Uterus (tissue), 4 donors: ENCODE results near the gene ARHGEF19. TPM values are rescaled to one million over a fixed set of nuclear protein-coding genes. Genes with fewer than 3 reads are reported as not detected.
"Not testable (repeated sequence)": the region's sequence is repeated elsewhere in the genome, so short reads cannot be mapped to it uniquely, and the experiment has no call there.

Experiments used
- DNase-seq, 2 donors: peaks; one replicate each; pipeline ENCODE4 v3.0.0-alpha.2; 2019 to 2020
- H3K27ac ChIP-seq, 2 donors: fragments of 200-600 bp; sonication (generic); 1 replicate in 1 of 2; 2 replicates in 1 of 2; pipeline ENCODE4 v1.5.1; 2016 to 2018
- H3K27me3 ChIP-seq, 2 donors: fragments of 200-600 bp; sonication (generic); one replicate each; pipeline ENCODE4 v1.5.1; 2018 to 2019; ENCODE audit warnings: control low read depth in 1 of 2
- H3K36me3 ChIP-seq, 2 donors: fragments of 200-600 bp; sonication (generic); one replicate each; pipeline ENCODE4 v1.5.1; 2019; ENCODE audit warnings: control low read depth in 1 of 2
- H3K4me1 ChIP-seq, 2 donors: fragments of 200-600 bp; sonication (generic); one replicate each; pipeline ENCODE4 v1.5.1; 2018 to 2019; ENCODE audit warnings: control low read depth in 1 of 2
- H3K4me3 ChIP-seq, 2 donors: fragments of 200-600 bp; sonication (generic); 1 replicate in 1 of 2; 2 replicates in 1 of 2; pipeline ENCODE4 v1.5.1; 2018 to 2019; ENCODE audit warnings: mild to moderate bottlenecking in 1 of 2
- H3K9me3 ChIP-seq, 2 donors: fragments of 200-600 bp; sonication (generic); one replicate each; pipeline ENCODE4 v1.5.1; 2019; ENCODE audit warnings: control low read depth in 1 of 2
- POLR2A ChIP-seq, 2 donors: fragments of 450-650 bp; IDR thresholded peaks; one replicate each; pipeline ENCODE4 v1.6.1; 2016; ENCODE audit warnings: antibody characterized with exemption in 2 of 2, mild to moderate bottlenecking in 1 of 2, moderate library complexity in 1 of 2
- intact Hi-C: fragments of 100-400 bp; cut with DNase I; formaldehyde crosslinking; loops from one replicate; pipeline ENCODE4 v1.15.1; 2023; ENCODE audit warnings: low total_unique reads
- total RNA-seq, 4 donors: library from RNA; depleted of rRNA in 3 of 4; stranded (reverse); fragments of >200 nt in 3 of 4; gene quantifications; one replicate each; pipeline versions ENCODE4 v1.1.0 to v1.2.4, GENCODE V29; 2014 to 2023
- TF ChIP-seq, protein P1 (sequence below), 4 experiments: fragments of 200-600 bp in 2 of 4; fragments of 450-650 bp in 2 of 4; sonication (generic) in 2 of 4; IDR thresholded peaks; one replicate each; pipeline ENCODE4 v1.5.1; 2016 to 2019; ENCODE audit warnings: antibody characterized with exemption in 4 of 4, mild to moderate bottlenecking in 2 of 4, moderate library complexity in 1 of 4
- donor health status: DM: yes; HTN: yes; CAD: no.

Gene ARHGEF19
- total RNA-seq, 4 donors from 2014 or later, result 3.6 to 26.8 (median 12.2) TPM

GRCh38 chr1:16166117-16166516, 46.3 kb downstream of the ARHGEF19 start:
- Histone ChIP-seq H3K27me3 (no peaks in the 10 kb centered on the region), H3K4me3 (no peak overlapping the region), H3K36me3 (no peaks in the 10 kb centered on the region), H3K27ac (no peak overlapping the region), H3K4me1 (peaks cover 0 to 4% of the 10 kb centered on the region in 2 donors), H3K9me3 (no peaks in the 10 kb centered on the region)
- no peak for DNase-seq
- intact Hi-C loops, result no loop called here
- TF ChIP-seq POLR2A (IDR thresholded peaks at IDR 0.05), result no peak
- TF ChIP-seq, protein P1, sequence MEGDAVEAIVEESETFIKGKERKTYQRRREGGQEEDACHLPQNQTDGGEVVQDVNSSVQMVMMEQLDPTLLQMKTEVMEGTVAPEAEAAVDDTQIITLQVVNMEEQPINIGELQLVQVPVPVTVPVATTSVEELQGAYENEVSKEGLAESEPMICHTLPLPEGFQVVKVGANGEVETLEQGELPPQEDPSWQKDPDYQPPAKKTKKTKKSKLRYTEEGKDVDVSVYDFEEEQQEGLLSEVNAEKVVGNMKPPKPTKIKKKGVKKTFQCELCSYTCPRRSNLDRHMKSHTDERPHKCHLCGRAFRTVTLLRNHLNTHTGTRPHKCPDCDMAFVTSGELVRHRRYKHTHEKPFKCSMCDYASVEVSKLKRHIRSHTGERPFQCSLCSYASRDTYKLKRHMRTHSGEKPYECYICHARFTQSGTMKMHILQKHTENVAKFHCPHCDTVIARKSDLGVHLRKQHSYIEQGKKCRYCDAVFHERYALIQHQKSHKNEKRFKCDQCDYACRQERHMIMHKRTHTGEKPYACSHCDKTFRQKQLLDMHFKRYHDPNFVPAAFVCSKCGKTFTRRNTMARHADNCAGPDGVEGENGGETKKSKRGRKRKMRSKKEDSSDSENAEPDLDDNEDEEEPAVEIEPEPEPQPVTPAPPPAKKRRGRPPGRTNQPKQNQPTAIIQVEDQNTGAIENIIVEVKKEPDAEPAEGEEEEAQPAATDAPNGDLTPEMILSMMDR (IDR thresholded peaks at IDR 0.05), result no peak

DNA sequence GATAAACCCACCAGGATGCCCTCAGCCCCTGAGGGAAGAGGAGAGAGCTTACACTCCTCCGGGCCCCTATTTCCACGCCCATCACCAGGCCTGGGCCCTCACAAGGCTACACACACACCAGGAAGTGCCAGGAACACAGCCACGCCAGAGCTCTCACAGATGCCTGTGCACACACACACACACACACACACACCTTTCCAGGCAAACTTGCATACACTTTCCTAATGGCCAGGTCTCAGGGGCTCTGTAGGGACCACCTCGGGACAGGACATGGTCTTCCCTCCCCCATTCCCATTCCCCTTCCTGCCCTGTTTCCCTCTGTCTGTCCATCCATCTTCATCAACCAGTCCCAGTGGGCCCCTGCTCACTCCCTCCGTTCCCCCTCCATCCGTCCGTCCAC, 46.9 kb downstream of the ARHGEF19 start:
- Histone ChIP-seq H3K36me3 (no peaks in the 10 kb centered on the region), H3K9me3 (no peaks in the 10 kb centered on the region), H3K27me3 (no peaks in the 10 kb centered on the region), H3K4me1 (peaks cover 0 to 4% of the 10 kb centered on the region in 2 donors), H3K27ac (peak overlapping the region in 1 of 2 donors; percentile 40), H3K4me3 (no peak overlapping the region)
- TF ChIP-seq, protein P1 (IDR thresholded peaks at IDR 0.05), result no peak
- no peak for TF ChIP-seq POLR2A (IDR thresholded peaks at IDR 0.05)
- intact Hi-C loops, result no loop called here
- no peak for DNase-seq

DNA sequence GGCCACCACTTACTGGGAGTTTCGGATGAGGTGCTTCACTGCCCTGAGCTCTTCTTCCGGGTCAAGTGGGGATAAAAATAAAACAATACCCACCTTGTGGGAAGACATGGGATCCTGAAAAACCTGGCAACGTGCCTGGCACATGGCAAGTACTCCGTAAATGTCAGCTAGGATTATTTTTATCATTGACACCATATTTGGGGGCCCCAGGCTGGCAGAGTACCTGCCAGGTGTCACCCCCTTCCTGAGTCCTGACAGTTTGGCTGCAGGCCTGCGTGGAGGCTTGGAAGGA, 47.4 kb downstream of the ARHGEF19 start:
- TF ChIP-seq POLR2A (IDR thresholded peaks at IDR 0.05), result no peak
- TF ChIP-seq, protein P1 (IDR thresholded peaks at IDR 0.05), result no peak
- DNase-seq, result no peak
- H3K36me3 ChIP-seq, result no peaks in the 10 kb centered on the region
- intact Hi-C loops, result no loop called here
- H3K27ac ChIP-seq, result peak overlapping the region in 1 of 2 donors; percentile 40
- H3K27me3 ChIP-seq, result no peaks in the 10 kb centered on the region
- H3K4me1 ChIP-seq, result peaks cover 0 to 4% of the 10 kb centered on the region in 2 donors
- no peaks in the 10 kb centered on the region for H3K9me3 ChIP-seq
- no peak overlapping the region for H3K4me3 ChIP-seq

DNA sequence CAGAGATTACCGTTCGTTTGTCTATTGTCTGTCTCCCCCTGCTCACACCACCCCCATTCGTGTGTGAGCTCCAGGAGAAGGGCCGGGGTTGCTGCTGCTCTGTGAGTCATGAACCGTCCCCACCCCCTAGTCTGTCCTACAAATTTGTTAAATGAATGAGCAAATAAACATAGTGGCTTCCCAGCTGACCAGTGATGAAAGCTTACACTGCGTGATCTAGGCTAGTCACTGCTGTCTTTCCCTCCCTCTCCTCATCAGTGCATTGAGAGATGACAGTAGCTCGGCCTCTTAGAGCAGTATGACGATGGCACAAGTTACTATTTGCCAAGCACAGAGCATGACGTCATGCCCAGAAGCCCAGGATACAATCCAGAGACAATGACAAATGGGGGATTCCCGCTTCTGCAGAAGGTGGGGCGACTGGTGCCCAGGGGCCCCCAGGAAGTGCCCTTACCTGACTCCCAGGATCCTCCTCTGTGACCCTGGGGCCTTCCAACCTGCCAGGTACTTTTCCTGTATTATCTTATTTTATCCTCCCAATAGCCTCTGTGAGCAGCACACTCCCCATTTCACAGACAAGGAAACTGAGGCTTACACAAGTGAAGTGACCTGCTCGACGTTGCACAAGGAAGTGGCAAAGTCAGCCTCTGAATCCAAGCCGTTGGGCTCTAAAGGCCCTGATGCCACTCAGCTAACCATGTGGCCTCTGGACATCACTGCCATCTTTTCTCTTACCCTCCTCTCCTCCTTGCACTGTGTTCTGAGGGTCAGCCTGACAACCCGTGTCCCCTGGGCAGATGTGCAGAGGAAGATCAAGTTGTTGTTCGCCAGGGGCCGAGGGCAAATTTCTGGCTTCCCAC, 48.0 kb downstream of the ARHGEF19 start:
- no peak for TF ChIP-seq POLR2A (IDR thresholded peaks at IDR 0.05)
- TF ChIP-seq, protein P1 (IDR thresholded peaks at IDR 0.05), result no peak
- Histone ChIP-seq H3K36me3 (no peaks in the 10 kb centered on the region), H3K4me3 (no peak overlapping the region), H3K4me1 (peaks cover 0 to 4% of the 10 kb centered on the region in 2 donors), H3K9me3 (no peaks in the 10 kb centered on the region), H3K27me3 (no peaks in the 10 kb centered on the region), H3K27ac (peak overlapping the region in 1 of 2 donors; percentile 40)
- intact Hi-C loops, result no loop called here
- peak in 1 of 2 donors; percentile 78 for DNase-seq

- DNase-seq, H3K27me3 ChIP-seq, H3K9me3 ChIP-seq, H3K36me3 ChIP-seq, intact Hi-C loops, H3K4me3 ChIP-seq, H3K4me1 ChIP-seq, H3K27ac ChIP-seq: not testable (repeated sequence)
Observed at GRCh38 chr1:16163608-16164212, 48.7 kb downstream of the ARHGEF19 start.
